ENCODE data around the gene C2CD3.

C2CD3 gene

DNA sequence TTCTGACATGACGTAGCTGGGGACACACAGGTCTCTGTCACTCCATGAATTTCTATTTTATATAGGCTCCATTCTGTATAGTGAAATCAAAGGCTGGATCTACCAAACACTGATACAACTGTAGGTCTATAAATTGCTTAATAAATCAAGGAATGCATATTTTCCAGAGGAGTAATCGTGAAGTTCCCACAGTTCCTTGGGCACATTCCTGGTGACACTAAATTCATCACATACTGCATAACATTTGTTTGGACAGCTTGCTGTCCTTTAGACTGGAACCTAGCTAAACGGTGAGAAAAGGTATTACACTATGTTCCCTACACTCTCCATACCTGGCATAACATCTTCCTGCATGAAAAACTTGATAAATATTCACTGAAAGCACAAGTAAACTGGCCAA lies 120.3 kb downstream of the C2CD3 start:
- DNase-seq, result no peak
- H3K27me3 ChIP-seq (replicated peaks), result no peaks in the 10 kb centered on the region
- H3K4me3 ChIP-seq (ENCODE audit: low read depth, low read length), result no peak overlapping the region
- H3K36me3 ChIP-seq (replicated peaks), result no peaks in the 10 kb centered on the region
- no peak overlapping the region for H3K27ac ChIP-seq
- TF ChIP-seq, protein P1, sequence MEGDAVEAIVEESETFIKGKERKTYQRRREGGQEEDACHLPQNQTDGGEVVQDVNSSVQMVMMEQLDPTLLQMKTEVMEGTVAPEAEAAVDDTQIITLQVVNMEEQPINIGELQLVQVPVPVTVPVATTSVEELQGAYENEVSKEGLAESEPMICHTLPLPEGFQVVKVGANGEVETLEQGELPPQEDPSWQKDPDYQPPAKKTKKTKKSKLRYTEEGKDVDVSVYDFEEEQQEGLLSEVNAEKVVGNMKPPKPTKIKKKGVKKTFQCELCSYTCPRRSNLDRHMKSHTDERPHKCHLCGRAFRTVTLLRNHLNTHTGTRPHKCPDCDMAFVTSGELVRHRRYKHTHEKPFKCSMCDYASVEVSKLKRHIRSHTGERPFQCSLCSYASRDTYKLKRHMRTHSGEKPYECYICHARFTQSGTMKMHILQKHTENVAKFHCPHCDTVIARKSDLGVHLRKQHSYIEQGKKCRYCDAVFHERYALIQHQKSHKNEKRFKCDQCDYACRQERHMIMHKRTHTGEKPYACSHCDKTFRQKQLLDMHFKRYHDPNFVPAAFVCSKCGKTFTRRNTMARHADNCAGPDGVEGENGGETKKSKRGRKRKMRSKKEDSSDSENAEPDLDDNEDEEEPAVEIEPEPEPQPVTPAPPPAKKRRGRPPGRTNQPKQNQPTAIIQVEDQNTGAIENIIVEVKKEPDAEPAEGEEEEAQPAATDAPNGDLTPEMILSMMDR (IDR thresholded peaks at IDR 0.05; ENCODE audit: low read depth, low read length, missing control alignments), result no peak
- in situ Hi-C loops (cut with HindIII; ENCODE audit: low pct_ligation_motif_present, low sequenced_read_pairs), result no loop called here

DNA sequence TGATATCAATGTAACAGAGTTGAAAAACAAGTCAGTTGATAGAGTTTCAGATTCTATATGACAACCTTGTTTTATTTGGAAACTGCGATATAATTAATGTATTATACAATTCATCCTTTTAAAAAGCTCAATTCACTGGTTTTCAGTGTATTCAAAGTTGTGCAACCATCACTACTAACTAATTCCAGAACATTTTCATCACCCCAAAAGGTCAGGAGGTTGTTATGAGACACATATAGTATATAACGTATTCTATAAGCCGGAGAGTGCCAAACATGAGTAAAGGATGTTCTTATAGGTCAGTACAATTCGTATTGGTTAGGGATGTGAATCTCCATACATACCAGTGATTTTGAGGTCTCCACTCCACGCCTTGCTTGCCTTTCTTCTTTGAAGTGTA lies 121.8 kb downstream of the C2CD3 start:
- no peaks in the 10 kb centered on the region for H3K36me3 ChIP-seq (replicated peaks)
- H3K27me3 ChIP-seq (replicated peaks), result no peaks in the 10 kb centered on the region
- TF ChIP-seq, protein P1 (IDR thresholded peaks at IDR 0.05; ENCODE audit: low read depth, low read length, missing control alignments), result no peak
- no peak overlapping the region for H3K4me3 ChIP-seq (ENCODE audit: low read depth, low read length)
- in situ Hi-C loops (cut with HindIII; ENCODE audit: low pct_ligation_motif_present, low sequenced_read_pairs), result no loop called here
- no peak for DNase-seq
- H3K27ac ChIP-seq, result no peak overlapping the region

DNA sequence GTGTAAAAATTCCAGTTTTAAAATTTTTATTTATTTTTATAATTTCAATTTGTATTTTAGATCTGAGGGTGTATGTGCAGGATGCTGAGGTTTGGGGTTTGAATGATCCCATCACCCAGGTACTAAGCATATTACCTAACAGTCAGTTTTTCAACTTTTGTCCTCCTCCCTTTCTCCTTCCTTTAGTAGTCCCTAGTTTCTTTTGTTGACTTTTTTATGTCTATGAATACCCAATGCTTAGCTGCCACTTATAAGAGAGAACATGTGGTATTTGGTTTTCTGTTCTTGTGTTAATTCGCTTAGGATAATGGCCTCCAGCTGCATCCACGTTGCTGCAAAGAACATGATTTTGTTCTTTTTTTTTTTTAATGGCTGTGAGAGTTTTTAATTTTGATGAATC lies 126.3 kb downstream of the C2CD3 start:
- Histone ChIP-seq H3K27me3 (replicated peaks) (no peaks in the 10 kb centered on the region), H3K27ac (no peak overlapping the region), H3K4me3 (ENCODE audit: low read depth, low read length) (no peak overlapping the region), H3K36me3 (replicated peaks) (peaks cover 6% of the 10 kb centered on the region)
- in situ Hi-C loops (cut with HindIII; ENCODE audit: low pct_ligation_motif_present, low sequenced_read_pairs), result no loop called here
- TF ChIP-seq, protein P1 (IDR thresholded peaks at IDR 0.05; ENCODE audit: low read depth, low read length, missing control alignments), result no peak
- no peak for DNase-seq

DNA sequence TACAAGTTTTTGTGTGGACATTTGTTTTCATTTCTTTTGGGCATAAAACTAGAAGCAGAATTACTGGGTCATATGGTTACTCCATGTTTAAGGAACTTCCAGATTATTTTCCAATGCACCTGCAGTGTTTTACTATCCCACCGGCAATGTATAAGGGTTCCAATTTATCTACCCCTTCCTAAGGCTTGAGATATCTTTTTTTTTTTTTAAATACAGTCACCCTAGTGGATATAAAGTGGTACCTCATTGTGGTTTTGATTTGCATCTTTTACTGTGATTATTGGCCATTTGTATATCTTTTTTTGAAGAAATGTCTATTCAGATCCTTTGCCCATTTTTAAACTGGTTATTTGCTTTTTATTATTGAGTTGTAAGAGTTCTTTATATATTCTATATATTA lies 127.4 kb downstream of the C2CD3 start:
- TF ChIP-seq, protein P1 (IDR thresholded peaks at IDR 0.05; ENCODE audit: low read depth, low read length, missing control alignments), result no peak
- H3K4me3 ChIP-seq (ENCODE audit: low read depth, low read length), result no peak overlapping the region
- no peaks in the 10 kb centered on the region for H3K27me3 ChIP-seq (replicated peaks)
- peaks cover 11% of the 10 kb centered on the region for H3K36me3 ChIP-seq (replicated peaks)
- DNase-seq, result no peak
- in situ Hi-C loops (cut with HindIII; ENCODE audit: low pct_ligation_motif_present, low sequenced_read_pairs), result no loop called here
- H3K27ac ChIP-seq, result no peak overlapping the region

DNA sequence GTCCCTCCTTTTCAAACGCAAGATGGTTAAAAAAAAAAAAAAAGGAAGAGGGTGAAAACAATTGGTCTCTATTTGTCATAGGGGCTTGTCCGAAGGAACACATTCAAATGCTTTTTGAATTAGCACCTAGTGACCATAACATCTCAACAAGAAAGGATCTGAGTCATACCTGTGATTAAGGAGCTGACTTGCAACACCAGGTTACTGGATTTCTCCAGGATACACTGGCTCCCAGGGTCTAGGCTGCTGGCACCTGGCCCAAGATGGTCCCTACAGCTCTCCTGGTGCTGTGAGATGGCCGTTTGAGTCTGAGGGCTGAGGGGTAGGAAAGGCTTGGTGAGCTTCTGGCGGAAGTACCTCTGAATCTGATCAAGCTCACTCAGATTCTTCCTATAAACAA lies 133.5 kb downstream of the C2CD3 start:
- TF ChIP-seq, protein P1 (IDR thresholded peaks at IDR 0.05; ENCODE audit: low read depth, low read length, missing control alignments), result no peak
- H3K27ac ChIP-seq, result no peak overlapping the region

DNA sequence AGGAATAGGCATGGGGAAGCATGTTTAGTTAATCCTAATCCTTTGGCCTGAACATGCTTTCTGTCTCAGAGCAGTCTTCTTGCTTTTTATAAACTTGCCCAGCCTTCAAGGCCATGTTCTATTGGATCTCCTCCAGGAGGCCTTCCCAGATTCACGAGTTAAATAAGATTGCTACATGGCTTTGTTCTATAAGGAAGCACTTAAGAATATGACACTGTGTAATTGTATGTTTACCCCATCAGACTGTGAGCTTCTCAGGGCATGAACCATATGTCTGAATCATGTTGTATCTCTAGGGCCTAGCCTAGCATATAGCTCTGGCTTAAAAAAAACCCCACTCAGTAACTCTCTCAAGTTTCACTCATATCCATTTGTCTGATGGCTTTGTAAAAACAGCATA lies 135.5 kb downstream of the C2CD3 start:
- DNase-seq, result no peak
- in situ Hi-C loops (cut with HindIII; ENCODE audit: low pct_ligation_motif_present, low sequenced_read_pairs), result no loop called here
- Histone ChIP-seq H3K27ac (no peak overlapping the region), H3K27me3 (replicated peaks) (no peaks in the 10 kb centered on the region), H3K36me3 (replicated peaks) (peaks cover 21% of the 10 kb centered on the region), H3K4me3 (ENCODE audit: low read depth, low read length) (no peak overlapping the region)
- TF ChIP-seq, protein P1 (IDR thresholded peaks at IDR 0.05; ENCODE audit: low read depth, low read length, missing control alignments), result no peak

More for the DNA sequence above, 133.5 kb downstream of the C2CD3 start:
- Histone ChIP-seq H3K4me3 (ENCODE audit: low read depth, low read length) (no peak overlapping the region), H3K36me3 (replicated peaks) (peaks cover 28% of the 10 kb centered on the region), H3K27me3 (replicated peaks) (no peaks in the 10 kb centered on the region)
- in situ Hi-C loops (cut with HindIII; ENCODE audit: low pct_ligation_motif_present, low sequenced_read_pairs), result no loop called here
- no peak for DNase-seq
